CD4-positive, alpha-beta T cell treated with Interferon alpha-2 for 1 hour (primary cell): ENCODE results near the gene FKBP2.
"Not testable (repeated sequence)": the region's sequence is repeated elsewhere in the genome, so short reads cannot be mapped to it uniquely, and the experiment has no call there.

Source experiments
- DNase-seq, 2 donors: peaks; one replicate each; pipeline ENCODE4 v3.0.0-alpha.2; 2020 to 2022

The FKBP2 gene

DNA sequence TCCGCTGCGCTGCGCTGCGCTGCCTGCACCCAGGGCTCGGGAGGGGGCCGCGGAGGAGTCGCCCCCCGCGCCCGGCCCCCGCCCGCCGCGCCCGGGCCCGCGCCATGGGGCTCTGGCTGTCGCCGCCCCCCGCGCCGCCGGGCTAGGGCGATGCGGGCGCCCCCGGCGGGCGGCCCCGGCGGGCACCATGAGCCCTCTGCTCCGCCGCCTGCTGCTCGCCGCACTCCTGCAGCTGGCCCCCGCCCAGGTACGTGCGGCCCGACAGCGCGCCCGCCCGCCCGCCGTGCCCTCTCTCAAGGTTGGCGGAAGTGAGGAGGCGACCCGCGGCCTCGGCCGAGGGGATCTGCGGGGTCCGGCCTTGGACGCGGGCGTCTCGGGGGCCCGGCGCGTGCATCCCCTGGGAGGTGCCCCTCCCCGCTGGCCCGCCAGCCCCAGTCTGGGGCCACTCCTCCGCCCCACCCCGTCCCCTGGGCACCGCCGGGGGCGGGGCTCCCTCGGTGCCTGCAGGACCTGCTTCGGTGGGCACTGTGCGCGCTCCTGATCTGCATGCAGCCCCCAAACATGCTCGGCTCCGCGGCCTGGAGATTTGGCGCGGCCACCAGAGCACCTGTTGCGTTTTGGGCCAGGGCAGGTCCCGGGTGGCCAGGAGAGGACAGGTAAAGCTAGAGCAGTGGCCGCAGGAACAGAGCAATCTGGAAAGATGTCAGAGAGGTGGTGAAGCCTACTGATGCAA lies 6.1 kb upstream of the FKBP2 start:
- peak; percentile 30 to 55 for DNase-seq

DNA sequence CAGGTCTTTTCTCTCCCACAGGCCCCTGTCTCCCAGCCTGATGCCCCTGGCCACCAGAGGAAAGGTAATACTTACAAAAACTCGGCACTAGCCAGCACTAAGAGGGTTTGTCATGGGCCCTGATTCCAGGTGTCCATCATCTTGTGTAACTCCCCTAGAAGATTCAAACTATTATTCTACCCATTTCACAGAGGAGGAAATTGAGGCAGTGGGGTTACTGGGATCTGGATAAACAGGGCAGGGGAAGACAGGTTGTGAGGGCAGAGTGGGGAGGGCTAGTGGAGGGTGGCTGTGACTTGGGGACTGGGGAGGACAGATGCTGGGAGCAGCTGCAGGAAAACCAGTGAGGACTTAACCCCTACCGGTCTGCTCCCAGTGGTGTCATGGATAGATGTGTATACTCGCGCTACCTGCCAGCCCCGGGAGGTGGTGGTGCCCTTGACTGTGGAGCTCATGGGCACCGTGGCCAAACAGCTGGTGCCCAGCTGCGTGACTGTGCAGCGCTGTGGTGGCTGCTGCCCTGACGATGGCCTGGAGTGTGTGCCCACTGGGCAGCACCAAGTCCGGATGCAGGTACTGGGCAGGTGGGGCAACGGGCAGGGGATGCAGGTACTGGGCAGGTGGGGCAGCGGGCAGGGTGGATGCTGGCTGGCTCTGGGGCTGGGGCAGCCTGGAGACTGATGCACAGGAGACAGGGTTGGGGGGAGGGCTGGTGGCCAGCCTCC lies 5.3 kb upstream of the FKBP2 start:
- no peak for DNase-seq

DNA sequence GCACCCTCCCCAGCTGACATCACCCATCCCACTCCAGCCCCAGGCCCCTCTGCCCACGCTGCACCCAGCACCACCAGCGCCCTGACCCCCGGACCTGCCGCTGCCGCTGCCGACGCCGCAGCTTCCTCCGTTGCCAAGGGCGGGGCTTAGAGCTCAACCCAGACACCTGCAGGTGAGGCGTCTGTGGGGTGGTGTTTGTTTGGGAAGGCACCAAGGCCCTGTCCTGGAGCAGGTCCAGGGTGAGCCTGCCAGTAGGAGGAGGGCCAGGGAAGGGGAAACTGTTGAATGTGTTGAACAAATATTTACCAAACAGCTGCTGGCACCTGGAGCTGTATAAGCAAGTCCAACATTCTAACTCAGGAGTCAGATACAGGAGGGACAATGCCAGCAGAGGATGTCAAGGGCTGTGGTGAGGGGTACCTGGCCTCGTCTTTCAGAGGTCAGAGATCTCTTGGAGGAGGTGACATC lies 3.4 kb upstream of the FKBP2 start:
- no peak for DNase-seq

GRCh38 chr11:64238076-64238475 lies 2.8 kb upstream of the FKBP2 start:
- DNase-seq, result no peak

DNA sequence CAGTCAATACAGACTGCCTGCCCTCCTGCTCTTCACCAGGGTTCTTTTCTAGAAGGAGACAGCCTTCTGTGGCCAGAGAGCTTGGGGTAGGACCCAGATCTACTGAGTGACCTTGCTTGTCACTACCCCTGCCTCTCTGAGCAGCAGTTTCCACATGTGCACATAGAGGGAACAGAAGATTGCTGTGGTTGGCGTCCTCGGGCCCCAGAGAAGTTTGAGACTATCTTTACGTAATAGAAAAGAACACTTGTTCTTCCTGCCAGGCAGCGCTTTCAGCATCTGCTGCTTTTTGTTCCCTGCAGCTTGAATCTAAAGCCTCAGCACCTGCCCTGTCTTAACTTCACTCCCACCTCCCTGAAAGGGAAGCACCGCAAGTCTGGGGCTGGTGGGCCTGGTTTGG lies 1.9 kb upstream of the FKBP2 start:
- no peak for DNase-seq

DNA sequence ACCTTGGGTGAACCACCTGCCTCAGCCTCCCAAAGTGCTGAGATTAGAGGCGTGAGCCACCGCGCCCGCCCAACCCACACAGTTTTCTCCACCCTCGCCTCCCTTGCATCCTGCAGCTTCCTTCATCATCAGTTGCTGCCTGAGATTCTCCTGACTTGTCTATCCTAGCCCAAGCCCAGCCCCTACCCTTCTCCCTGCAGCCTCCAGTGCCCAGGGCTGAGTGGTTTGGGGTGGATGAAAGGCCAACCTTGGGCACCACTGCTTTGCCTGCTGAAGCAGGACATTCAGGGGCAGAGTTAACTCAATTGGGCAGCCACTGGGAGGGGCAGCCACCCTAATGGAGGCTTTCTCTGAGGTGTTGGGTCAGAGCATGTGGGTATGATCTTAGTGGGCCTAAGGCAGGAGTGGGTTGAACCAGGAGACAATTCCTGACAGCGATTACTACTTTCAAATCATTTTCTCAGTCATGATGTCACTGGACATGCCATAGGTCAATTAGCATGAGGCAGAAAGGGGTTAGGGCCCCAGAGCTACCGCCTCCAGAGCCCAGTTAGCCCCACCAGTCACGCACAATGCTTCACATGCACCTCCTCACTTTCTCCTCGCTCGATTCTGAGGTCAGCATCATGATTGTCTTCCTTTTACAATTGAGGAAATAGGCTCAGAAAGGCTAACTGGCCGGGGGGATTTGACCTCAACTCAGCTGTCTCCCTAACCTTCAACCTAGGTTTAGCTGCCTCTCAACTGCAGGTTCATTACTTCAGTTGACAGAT lies 1.0 kb upstream of the FKBP2 start:
- peak in 1 of 2 donors; percentile 80 for DNase-seq

GRCh38 chr11:64241241-64241490 lies 271 bp downstream of the FKBP2 start:
- peak in 1 of 2 donors; percentile 100 for DNase-seq

DNA sequence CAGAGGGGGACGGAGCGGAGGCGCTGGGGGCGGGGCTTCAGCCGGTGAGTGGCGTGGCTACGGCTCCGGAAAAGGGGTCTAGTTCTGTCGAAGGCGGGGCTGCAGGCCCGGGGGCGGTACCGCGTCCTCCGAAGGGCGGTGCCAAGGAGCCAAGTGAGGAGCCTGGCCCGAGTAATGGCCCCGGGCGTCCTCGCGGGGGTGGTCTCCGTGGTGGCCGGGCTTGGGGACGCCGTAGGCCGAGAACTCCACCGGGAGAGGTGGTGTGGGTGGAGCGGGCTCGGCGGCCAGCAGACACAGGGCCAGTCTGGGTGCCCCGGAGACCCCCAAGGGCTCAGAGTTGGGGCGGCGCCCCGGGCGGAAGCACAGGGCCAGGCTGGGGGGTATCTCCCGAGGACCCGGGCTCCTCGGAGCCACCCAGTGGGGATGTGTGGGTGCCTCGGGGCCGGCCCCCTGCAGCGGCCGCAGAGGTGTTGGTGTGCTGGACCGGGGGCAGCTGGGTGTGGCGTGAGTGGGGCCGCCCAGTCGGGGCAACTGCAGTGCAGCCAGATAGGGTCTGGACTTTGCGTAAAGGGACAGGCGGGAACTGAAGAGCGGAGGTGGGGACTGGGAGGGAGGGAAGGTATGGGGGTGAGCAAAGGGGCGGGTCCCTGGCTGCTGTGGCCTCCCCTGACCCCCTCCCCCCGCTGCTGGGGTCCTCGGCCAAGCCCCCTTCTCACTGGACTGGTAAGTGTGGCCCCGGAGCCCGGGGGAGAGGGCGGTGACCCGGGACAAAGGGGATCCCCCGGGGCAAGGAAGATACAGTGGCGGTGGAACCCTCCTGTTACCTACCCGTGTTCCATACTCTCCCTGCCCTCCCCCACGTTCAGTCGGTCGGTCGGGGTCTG lies 838 bp downstream of the FKBP2 start:
- peak; percentile 24 to 100 for DNase-seq

GRCh38 chr11:64243236-64243854 lies 2.5 kb downstream of the FKBP2 start:
- DNase-seq, result no peak

- DNase-seq, result no peak
These were observed 3.2 kb downstream of the FKBP2 start for GRCh38 chr11:64244107-64244506.

GRCh38 chr11:64244966-64245365 lies 4.1 kb downstream of the FKBP2 start:
- no peak for DNase-seq

DNA sequence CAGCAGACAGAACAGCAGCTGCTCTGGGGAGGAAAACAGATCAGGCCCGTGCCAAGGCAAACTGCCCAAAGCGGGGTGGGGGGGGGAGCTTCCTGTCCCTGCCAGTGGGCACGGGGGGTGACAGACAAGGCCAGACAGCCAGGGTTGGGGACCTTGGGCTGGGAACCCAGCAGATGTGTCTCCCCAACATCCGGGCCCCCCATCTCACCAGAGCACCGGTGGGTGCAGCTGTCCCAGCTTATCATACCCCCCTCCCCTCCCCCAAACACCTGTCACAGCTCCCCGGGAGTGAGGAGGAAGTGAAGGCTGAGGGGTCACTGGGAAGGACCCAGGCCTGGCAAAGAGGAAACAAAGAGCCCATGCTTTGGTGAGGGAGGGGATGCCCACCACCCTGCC lies 4.5 kb downstream of the FKBP2 start:
- DNase-seq, result peak; percentile 40 to 59

- peak; percentile 61 to 63 for DNase-seq
These were observed 5.1 kb downstream of the FKBP2 start for GRCh38 chr11:64245797-64246620.

GRCh38 chr11:64246621-64246870 lies 5.7 kb downstream of the FKBP2 start:
- not testable (repeated sequence) for DNase-seq

DNA sequence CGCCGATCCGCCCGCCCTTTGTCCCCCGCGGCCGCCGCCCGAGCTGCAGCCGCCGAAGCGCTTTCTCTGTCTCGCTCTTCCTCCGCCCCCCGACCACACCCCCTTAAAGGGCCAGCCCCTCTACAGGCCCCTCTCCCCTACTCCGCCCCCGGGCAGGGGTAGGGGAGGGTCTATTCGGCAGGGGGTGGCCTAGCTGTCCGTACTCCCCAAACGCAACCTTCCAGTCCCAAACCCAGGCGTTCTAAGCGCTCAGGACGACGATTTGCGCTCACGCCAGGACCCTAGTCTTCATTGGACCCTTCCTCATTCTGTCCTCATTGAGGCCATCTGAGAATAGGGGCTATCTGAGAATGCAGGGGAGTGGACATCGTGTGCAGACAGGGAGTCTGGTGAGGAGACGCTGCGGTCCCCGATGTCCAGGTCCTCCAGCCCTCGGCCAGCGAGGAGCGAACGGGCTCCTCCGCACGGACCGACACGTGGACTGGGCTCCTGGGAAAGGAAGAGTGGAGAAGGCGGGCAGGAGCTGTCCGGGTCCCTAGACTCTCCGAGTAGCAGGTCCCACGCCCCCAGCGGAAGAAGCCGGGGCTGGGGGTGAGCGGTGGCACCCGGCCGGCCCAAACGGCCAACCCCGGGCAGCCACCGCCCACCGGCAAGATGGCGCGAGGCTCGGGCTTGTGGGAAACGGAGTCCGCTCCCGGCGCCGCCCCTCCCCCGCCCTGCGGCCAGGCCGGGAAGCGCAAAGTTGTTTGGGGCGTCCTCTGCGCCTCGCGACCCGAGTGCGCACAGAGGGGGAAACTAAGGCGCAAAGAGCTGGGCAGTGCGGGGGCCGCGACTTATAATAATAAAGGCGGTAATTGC lies 6.2 kb downstream of the FKBP2 start, which contains the start of gene PPP1R14B:
Gene PPP1R14B (minus strand): TSS at position 73 of the 858 bp plus-strand sequence. CDS start 270 bp downstream, outside the sequence.
- DNase-seq, result peak; percentile 78 to 82

DNA sequence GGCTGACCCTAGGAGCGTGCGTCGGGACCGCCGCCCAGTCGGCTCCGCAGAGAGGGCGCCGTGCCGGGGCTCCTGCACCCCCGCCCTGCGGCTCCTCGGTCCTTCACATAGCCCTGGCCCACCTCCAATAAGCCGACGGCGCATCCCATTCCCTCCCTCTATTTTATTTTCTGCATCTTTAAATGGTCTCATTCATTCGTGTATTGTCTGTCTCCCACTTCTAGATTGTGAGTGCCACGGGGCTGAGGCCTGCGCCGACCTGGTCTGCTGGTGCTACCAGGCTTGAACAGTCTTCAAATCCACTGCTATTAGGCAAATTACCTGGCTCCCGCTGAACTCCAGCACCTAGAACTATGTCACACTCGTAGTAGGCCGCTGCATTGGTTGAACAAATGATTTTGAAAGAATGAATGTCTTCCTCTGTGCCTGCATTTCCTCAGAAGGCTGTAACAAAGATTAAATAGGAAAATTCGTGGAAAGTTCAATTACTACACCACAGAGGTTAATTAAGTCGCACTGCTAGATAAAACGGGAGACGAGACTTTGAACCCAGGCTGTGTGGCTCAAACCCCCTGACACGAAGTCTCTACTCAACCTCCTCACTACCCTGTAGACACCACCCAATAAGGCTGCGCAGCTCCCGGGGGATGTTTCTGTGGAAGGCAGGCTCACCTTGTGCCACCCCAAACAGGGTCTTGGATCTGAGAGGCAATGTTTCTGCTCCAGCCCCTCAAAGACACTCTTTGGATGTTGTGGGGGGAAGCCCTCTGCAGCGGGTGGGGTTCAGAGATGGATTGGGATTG lies 7.0 kb downstream of the FKBP2 start:
- DNase-seq, result no peak

- DNase-seq, result no peak
These were observed 7.7 kb downstream of the FKBP2 start for GRCh38 chr11:64248578-64248977.

DNA sequence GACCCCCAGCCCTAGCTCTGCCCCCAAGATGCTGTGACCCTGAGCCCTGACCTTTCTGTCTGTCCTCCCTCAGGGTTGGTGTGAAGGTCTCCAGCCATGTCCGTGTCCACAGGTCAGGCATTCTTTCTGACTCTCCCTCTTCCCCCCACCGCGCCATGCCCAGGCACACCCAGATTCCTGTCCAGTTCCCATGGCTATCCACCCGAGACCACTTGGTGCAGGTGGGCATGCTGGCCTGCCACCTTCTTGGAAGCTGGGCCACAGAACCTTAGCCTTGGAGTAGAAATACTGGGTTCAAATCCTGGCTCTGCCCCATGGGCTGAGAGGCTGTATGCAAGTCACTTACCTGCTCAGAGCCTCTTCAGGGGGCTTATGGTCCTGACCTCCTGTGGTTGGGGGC lies 8.1 kb downstream of the FKBP2 start:
- no peak for DNase-seq

DNA sequence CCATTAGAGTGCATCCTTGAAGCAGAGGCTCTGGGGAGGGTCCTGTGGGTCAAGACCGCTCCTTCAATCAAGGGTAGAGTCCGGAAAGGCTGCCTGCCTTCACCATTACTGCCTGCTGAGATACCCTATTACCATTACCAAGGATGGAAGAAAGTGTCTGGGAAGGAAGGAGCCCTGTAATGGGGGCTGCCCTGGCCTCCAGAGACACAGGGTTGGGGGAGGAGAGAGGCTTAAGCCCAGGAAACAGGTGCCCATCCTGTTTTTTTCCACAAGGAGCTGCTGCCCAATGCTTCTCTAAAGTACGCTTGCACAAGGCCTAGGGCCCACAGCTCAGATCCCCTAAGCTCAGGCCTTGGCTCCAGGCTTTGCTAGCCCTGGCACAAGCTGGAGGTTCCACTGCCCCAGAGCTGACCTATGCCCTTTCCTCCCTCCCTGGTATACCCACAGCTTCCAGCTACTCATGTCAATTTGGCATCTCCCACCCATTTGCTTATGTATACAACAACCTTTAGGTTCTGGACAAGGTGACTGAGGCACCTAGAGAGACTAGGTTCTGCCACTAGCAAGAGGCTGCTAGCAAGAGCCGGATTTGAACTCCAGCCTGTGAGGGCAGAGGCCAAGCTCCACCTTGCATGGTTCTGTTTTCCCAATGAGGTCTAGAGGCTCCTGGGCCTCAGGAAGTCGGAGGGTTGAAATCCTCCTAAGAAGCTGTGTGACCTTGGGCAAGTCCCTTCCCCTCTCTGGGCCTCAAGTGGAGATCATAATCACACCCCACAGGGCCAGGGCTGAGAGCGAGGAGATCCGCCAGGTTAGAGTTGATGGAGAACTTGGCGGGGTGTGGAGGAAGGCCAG lies 8.9 kb downstream of the FKBP2 start:
- no peak for DNase-seq
